GM12875 (cell line): ENCODE data around the gene SLC6A13.
"Not testable (repeated sequence)": the region's sequence is repeated elsewhere in the genome, so short reads cannot be mapped to it uniquely, and the experiment has no call there.

Source experiments
- H3K4me3 ChIP-seq: one replicate; pipeline ENCODE4 v1.5.1; 2011; ENCODE audit warnings: low read depth, low read length, control low read depth
- CTCF ChIP-seq: IDR thresholded peaks from 2 replicates; pipeline ENCODE4 v1.5.1; 2011; ENCODE audit warnings: low read depth, mild to moderate bottlenecking, control low read depth, inconsistent platforms, low read length, moderate library complexity, borderline replicate concordance; ENCODE audit not compliant: insufficient read depth

SLC6A13 gene

GRCh38 chr12:262817-263216 lies at the start of gene SLC6A13:
Gene SLC6A13 (minus strand): TSS chr12:262836. CDS start chr12:260052, 2,784 bp downstream.
- H3K4me3 ChIP-seq: no peak within 1 kb of the TSS
- no peak for TF ChIP-seq CTCF

- TF ChIP-seq CTCF: no peak
- no peak overlapping the region for H3K4me3 ChIP-seq
Observed at GRCh38 chr12:308511-308910, 45.9 kb upstream of the SLC6A13 start.

- H3K4me3 ChIP-seq: no peak overlapping the region
- no peak for TF ChIP-seq CTCF
Observed at GRCh38 chr12:307406-307805, 44.8 kb upstream of the SLC6A13 start.

GRCh38 chr12:304805-305204 lies 42.2 kb upstream of the SLC6A13 start:
- no peak overlapping the region for H3K4me3 ChIP-seq
- no peak for TF ChIP-seq CTCF

- H3K4me3 ChIP-seq: not testable (repeated sequence)
Observed at GRCh38 chr12:302766-303165, 40.1 kb upstream of the SLC6A13 start.

- not testable (repeated sequence) for H3K4me3 ChIP-seq
Observed at GRCh38 chr12:300166-300565, 37.5 kb upstream of the SLC6A13 start.

- H3K4me3 ChIP-seq: not testable (repeated sequence)
Observed at GRCh38 chr12:299511-299910, 36.9 kb upstream of the SLC6A13 start.

GRCh38 chr12:298059-298458 lies 35.4 kb upstream of the SLC6A13 start:
- not testable (repeated sequence) for H3K4me3 ChIP-seq

- no peak overlapping the region for H3K4me3 ChIP-seq
- no peak for TF ChIP-seq CTCF
Observed at GRCh38 chr12:295132-295531, 32.5 kb upstream of the SLC6A13 start.

- no peak for TF ChIP-seq CTCF
Observed at GRCh38 chr12:293199-293598, 30.6 kb upstream of the SLC6A13 start.

More at GRCh38 chr12:293199-293598, 30.6 kb upstream of the SLC6A13 start:
- no peak overlapping the region for H3K4me3 ChIP-seq
